Activated CD4-positive, alpha-beta T cell treated with anti-CD3 and anti-CD28 coated beads for 36 hours (primary cell): ENCODE measurements around the gene SLC49A3. TPM values are rescaled to one million over a fixed set of nuclear protein-coding genes. Genes with fewer than 3 reads are reported as not detected.
A peak's percentile ranks its signal among the peaks of the same experiment; 100 is the strongest.

Source experiments
- ATAC-seq: fragments of 200-7000 bp; cut with Tn5 transposase; one replicate; pipeline ENCODE4 v1.10.0; 2021; ENCODE audit warnings: mild to moderate bottlenecking, moderate library complexity
- CTCF ChIA-PET: fragments of 350-600 bp; sonication (Branson Sonifier 250); formaldehyde crosslinking; loops from one replicate; lab custom pipeline; 2021; ENCODE audit warnings: antibody characterized with exemption; lab: Charles Lee
- POLR2A ChIA-PET: fragments of 350-600 bp; sonication (Branson Sonifier 250); formaldehyde crosslinking; loops from one replicate; lab custom pipeline; 2021; ENCODE audit warnings: antibody characterized with exemption, inconsistent platforms; lab: Charles Lee
- DNase-seq: peaks from one replicate; pipeline ENCODE4 v3.0.0-alpha.2; 2020
- H3K27ac Mint-ChIP-seq: one replicate; pipeline ENCODE4 v1.8.0; 2021; ENCODE audit warnings: mixed read lengths
- H3K27me3 Mint-ChIP-seq: one replicate; pipeline ENCODE4 v1.8.0; 2021; ENCODE audit warnings: mixed read lengths
- H3K36me3 Mint-ChIP-seq: one replicate; pipeline ENCODE4 v1.8.0; 2021; ENCODE audit warnings: low read depth, mixed read lengths
- H3K4me1 Mint-ChIP-seq: one replicate; pipeline ENCODE4 v1.8.0; 2021; ENCODE audit warnings: mixed read lengths
- H3K4me3 Mint-ChIP-seq: one replicate; pipeline ENCODE4 v1.8.0; 2021; ENCODE audit warnings: mild to moderate bottlenecking, moderate library complexity, mixed read lengths
- H3K9me3 Mint-ChIP-seq: one replicate; pipeline ENCODE4 v1.8.0; 2021; ENCODE audit warnings: low read depth, mixed read lengths
- intact Hi-C, 2 experiments: fragments of 100-400 bp; cut with DNase I in 1 of 2; cut with micrococcal nuclease in 1 of 2; formaldehyde crosslinking; loops; one replicate each; pipeline versions ENCODE4 v1.14.2 to v1.15.1; 2022 to 2024; cut with DNase I, micrococcal nuclease
- total RNA-seq, 2 experiments: library from RNA; stranded (reverse); gene quantifications; one replicate each; pipeline ENCODE4 v1.2.3, GENCODE V29; 2021

The SLC49A3 gene
- total RNA-seq, 2 experiments from 2014 or later = 0.09 to 0.39 TPM

- no peak overlapping the region for H3K27ac Mint-ChIP-seq
- POLR2A ChIA-PET = interaction anchor here (0.7 kb wide), 1 partner anchor 174 kb away, joined by 3 read pairs; no protein-coding TSS in a partner anchor
- H3K4me1 Mint-ChIP-seq = no peaks in the 10 kb centered on the region
- H3K36me3 Mint-ChIP-seq = no peaks in the 10 kb centered on the region
- H3K4me3 Mint-ChIP-seq = no peak overlapping the region
- peaks cover 3% of the 10 kb centered on the region for H3K27me3 Mint-ChIP-seq
- intact Hi-C loops = no loop called here
- ATAC-seq = no peak
- no peak for DNase-seq
- H3K9me3 Mint-ChIP-seq = no peaks in the 10 kb centered on the region
- CTCF ChIA-PET = interaction anchor here (0.7 kb wide), 1 partner anchor 120 kb away, joined by 3 read pairs; no protein-coding TSS in a partner anchor
These were observed 35.0 kb downstream of the SLC49A3 start for GRCh38 chr4:653831-654502.

- CTCF ChIA-PET = no interaction called here
- Mint-ChIP-seq H3K4me3 (no peak overlapping the region), H3K27ac (no peak overlapping the region), H3K36me3 (no peaks in the 10 kb centered on the region), H3K27me3 (peaks cover 3% of the 10 kb centered on the region), H3K4me1 (no peaks in the 10 kb centered on the region), H3K9me3 (no peaks in the 10 kb centered on the region)
- ATAC-seq = no peak
- intact Hi-C loops = no loop called here
- no peak for DNase-seq
- POLR2A ChIA-PET = interaction anchor here (0.9 kb wide), 1 partner anchor 14 kb away, joined by 3 read pairs; no protein-coding TSS in a partner anchor
These were observed 35.7 kb downstream of the SLC49A3 start for GRCh38 chr4:653080-653821.

GRCh38 chr4:651884-652642, 36.9 kb downstream of the SLC49A3 start:
- Mint-ChIP-seq H3K27ac (no peak overlapping the region), H3K4me1 (no peaks in the 10 kb centered on the region), H3K9me3 (no peaks in the 10 kb centered on the region), H3K4me3 (no peak overlapping the region), H3K36me3 (no peaks in the 10 kb centered on the region), H3K27me3 (peaks cover 3% of the 10 kb centered on the region)
- ChIA-PET POLR2A (no interaction called here), CTCF (interaction anchor here (0.6 kb wide), 1 partner anchor 862 kb away, joined by 3 read pairs; no protein-coding TSS in a partner anchor)
- intact Hi-C loops = no loop called here
- ATAC-seq = no peak
- DNase-seq = no peak

- Mint-ChIP-seq H3K4me3 (no peak overlapping the region), H3K4me1 (peaks cover 3% of the 10 kb centered on the region), H3K27ac (no peak overlapping the region), H3K9me3 (no peaks in the 10 kb centered on the region), H3K27me3 (peaks cover 3% of the 10 kb centered on the region), H3K36me3 (no peaks in the 10 kb centered on the region)
- DNase-seq = no peak
- intact Hi-C loops = no loop called here
- ChIA-PET CTCF (no interaction called here), POLR2A (no interaction called here)
- ATAC-seq = no peak
These were observed 37.7 kb downstream of the SLC49A3 start for GRCh38 chr4:650951-651883.

GRCh38 chr4:650461-650860, 38.5 kb downstream of the SLC49A3 start:
- CTCF ChIA-PET = no interaction called here

GRCh38 chr4:649751-650310, 39.1 kb downstream of the SLC49A3 start:
- ATAC-seq = no peak
- POLR2A ChIA-PET = no interaction called here
- CTCF ChIA-PET = interaction anchor here (0.6 kb wide), 1 partner anchor 105 kb away, joined by 3 read pairs; no protein-coding TSS in a partner anchor
- H3K4me1 Mint-ChIP-seq = peaks cover 5% of the 10 kb centered on the region
- intact Hi-C loops = no loop called here
- no peak overlapping the region for H3K4me3 Mint-ChIP-seq
- H3K27me3 Mint-ChIP-seq = peaks cover 5% of the 10 kb centered on the region
- H3K27ac Mint-ChIP-seq = no peak overlapping the region
- DNase-seq = no peak
- H3K36me3 Mint-ChIP-seq = no peaks in the 10 kb centered on the region
- H3K9me3 Mint-ChIP-seq = no peaks in the 10 kb centered on the region

More at GRCh38 chr4:650461-650860, 38.5 kb downstream of the SLC49A3 start:
- no peak overlapping the region for H3K27ac Mint-ChIP-seq
- POLR2A ChIA-PET = no interaction called here
- no peak for ATAC-seq
- intact Hi-C loops = no loop called here
- peaks cover 5% of the 10 kb centered on the region for H3K4me1 Mint-ChIP-seq
- H3K36me3 Mint-ChIP-seq = no peaks in the 10 kb centered on the region
- no peaks in the 10 kb centered on the region for H3K9me3 Mint-ChIP-seq
- no peak for DNase-seq
- peaks cover 3% of the 10 kb centered on the region for H3K27me3 Mint-ChIP-seq
- H3K4me3 Mint-ChIP-seq = no peak overlapping the region

GRCh38 chr4:649293-649625, 39.7 kb downstream of the SLC49A3 start:
- intact Hi-C loops = no loop called here
- Mint-ChIP-seq H3K4me3 (no peak overlapping the region), H3K27me3 (peaks cover 7% of the 10 kb centered on the region), H3K27ac (no peak overlapping the region), H3K36me3 (no peaks in the 10 kb centered on the region), H3K4me1 (peaks cover 5% of the 10 kb centered on the region), H3K9me3 (no peaks in the 10 kb centered on the region)
- no peak for ATAC-seq
- ChIA-PET POLR2A (no interaction called here), CTCF (interaction anchor here (0.6 kb wide), 1 partner anchor 105 kb away, joined by 3 read pairs; no protein-coding TSS in a partner anchor)
- DNase-seq = no peak

- Mint-ChIP-seq H3K9me3 (no peaks in the 10 kb centered on the region), H3K27me3 (peaks cover 7% of the 10 kb centered on the region), H3K4me1 (peaks cover 5% of the 10 kb centered on the region), H3K4me3 (no peak overlapping the region), H3K36me3 (no peaks in the 10 kb centered on the region), H3K27ac (no peak overlapping the region)
- DNase-seq = no peak
- CTCF ChIA-PET = no interaction called here
- POLR2A ChIA-PET = no interaction called here
- no peak for ATAC-seq
- intact Hi-C loops = no loop called here
These were observed 40.2 kb downstream of the SLC49A3 start for GRCh38 chr4:648579-649292.

GRCh38 chr4:647481-647880, 41.5 kb downstream of the SLC49A3 start:
- ATAC-seq (no peak), DNase-seq (no peak)
- CTCF ChIA-PET = no interaction called here
- no peaks in the 10 kb centered on the region for H3K36me3 Mint-ChIP-seq
- H3K4me1 Mint-ChIP-seq = peaks cover 5% of the 10 kb centered on the region
- H3K9me3 Mint-ChIP-seq = no peaks in the 10 kb centered on the region
- POLR2A ChIA-PET = no interaction called here
- intact Hi-C loops = no loop called here
- H3K27me3 Mint-ChIP-seq = peaks cover 7% of the 10 kb centered on the region
- H3K4me3 Mint-ChIP-seq = no peak overlapping the region
- no peak overlapping the region for H3K27ac Mint-ChIP-seq

GRCh38 chr4:646460-646859, 42.5 kb downstream of the SLC49A3 start:
- intact Hi-C loops = no loop called here
- H3K27ac Mint-ChIP-seq = peak overlapping the region; percentile 30
- DNase-seq = peak; percentile 64
- peak overlapping the region; percentile 56 for H3K4me3 Mint-ChIP-seq
- peaks cover 2% of the 10 kb centered on the region for H3K9me3 Mint-ChIP-seq
- ChIA-PET CTCF (no interaction called here), POLR2A (no interaction called here)
- H3K4me1 Mint-ChIP-seq = peaks cover 5% of the 10 kb centered on the region
- H3K27me3 Mint-ChIP-seq = peaks cover 7% of the 10 kb centered on the region
- H3K36me3 Mint-ChIP-seq = no peaks in the 10 kb centered on the region
- peak; percentile 74 for ATAC-seq
